ENCODE results near the gene CTDSPL2.

GRCh38 chr15:44394562-44394961, 32.9 kb upstream of the CTDSPL2 start:
- no peak for TF ChIP-seq POLR2AphosphoS5 (IDR thresholded peaks at IDR 0.05)
- no peak for TF ChIP-seq CTCF (IDR thresholded peaks at IDR 0.05)

Measured in transverse colon (tissue), 4 donors.